A549 (cell line): Measurements from ENCODE around the gene FGFR4. TPM values are rescaled to one million over a fixed set of nuclear protein-coding genes. Genes with fewer than 3 reads are reported as not detected.
A peak's percentile ranks its signal among the peaks of the same experiment; 100 is the strongest.

ENCODE experiments used
- ATAC-seq, 2 experiments: fragments of 200-7000 bp in 1 of 2; fragments of >200 bp in 1 of 2; cut with Nextera tagmentation in 1 of 2; cut with Tn5 transposase in 1 of 2; 3 replicates each; pipeline versions ENCODE4 v1.8.0 to v1.9.1; 2018 to 2020; ENCODE audit warnings: mild to moderate bottlenecking in 1 of 2, moderate library complexity in 1 of 2
- CTCF ChIA-PET: fragments of 300-600 bp; sonication (Branson Sonifier 250); formaldehyde crosslinking; extraction: SDS; loops from one replicate; lab custom pipeline; 2021; ENCODE audit warnings: antibody characterized with exemption, inconsistent platforms; lab: Yijun Ruan, JAX
- POLR2A ChIA-PET: fragments of 350-600 bp; formaldehyde crosslinking; extraction: SDS; loops from one replicate; lab custom pipeline; 2021; ENCODE audit warnings: antibody characterized with exemption, inconsistent platforms; lab: Yijun Ruan, JAX
- DNase-seq, 2 experiments: peaks; one replicate each; pipeline versions ENCODE4 v3.0.0 to v3.0.0-alpha.2; 2011 to 2016; ENCODE audit warnings: low read depth in 1 of 2, low spot score in 1 of 2
- FAIRE-seq: peaks from 2 replicates; lab custom pipeline; 2011; peaks lifted over from hg19 to GRCh38; lab: Jason Lieb, UNC
- H3K27ac ChIP-seq, 2 experiments: fragments of >200 bp; sonication (Bioruptor Twin); formaldehyde crosslinking; 3 replicates each; pipeline ENCODE4 v1.5.1; 2016 to 2017
- H3K4me1 ChIP-seq: fragments of >200 bp; sonication (Bioruptor Twin); formaldehyde crosslinking; 3 replicates; pipeline ENCODE4 v1.6.1; 2016
- H3K4me2 ChIP-seq: fragments of >200 bp; sonication (Bioruptor Twin); formaldehyde crosslinking; 3 replicates; pipeline ENCODE4 v1.6.1; 2016
- H3K4me3 ChIP-seq: fragments of >200 bp; sonication (Bioruptor Twin); formaldehyde crosslinking; 3 replicates; pipeline ENCODE4 v1.5.1; 2016
- H3K9me3 ChIP-seq: fragments of >200 bp; sonication (Bioruptor Twin); formaldehyde crosslinking; 3 replicates; pipeline ENCODE4 v1.6.1; 2016
- BHLHE40 ChIP-seq: IDR thresholded peaks from 2 replicates; pipeline ENCODE4 v1.6.1; 2012; ENCODE audit warnings: low read depth, low read length, inconsistent platforms
- CTCF ChIP-seq: fragments of >200 bp; sonication (Bioruptor Twin); formaldehyde crosslinking; IDR thresholded peaks from 3 replicates; pipeline ENCODE4 v1.5.1; 2016
- EHMT2 ChIP-seq: fragments of 200-600 bp; sonication (generic); IDR thresholded peaks from 2 replicates; pipeline ENCODE4 v1.6.1; 2016; ENCODE audit warnings: antibody characterized with exemption, low read depth, mild to moderate bottlenecking, moderate library complexity
- ELK1 ChIP-seq: fragments of 150-350 bp; IDR thresholded peaks from 2 replicates; pipeline ENCODE4 v1.6.1; 2014; ENCODE audit warnings: low read depth, mild to moderate bottlenecking, low read length
- EP300 ChIP-seq, 2 experiments: fragments of >200 bp; sonication (Bioruptor Twin); formaldehyde crosslinking; IDR thresholded peaks; 2 replicates in 1 of 2; 3 replicates in 1 of 2; pipeline ENCODE4 v1.6.1; 2016 to 2017
- FOSL2 ChIP-seq, 2 experiments: fragments of 450-650 bp in 1 of 2; fragments of >200 bp in 1 of 2; sonication (Bioruptor Twin) in 1 of 2; formaldehyde crosslinking; IDR thresholded peaks; 2 replicates each; pipeline versions ENCODE4 v1.5.0 to v1.6.1; 2016 to 2020; ENCODE audit warnings: mild to moderate bottlenecking in 1 of 2, moderate library complexity in 1 of 2
- HES2 ChIP-seq: fragments of >200 bp; sonication (Bioruptor Twin); formaldehyde crosslinking; IDR thresholded peaks from 2 replicates; pipeline ENCODE4 v1.6.1; 2016
- HOXB13 ChIP-seq: fragments of 250-450 bp; sonication (Bioruptor Pico); IDR thresholded peaks from 2 replicates; pipeline ENCODE4 v1.5.0; 2020; ENCODE audit warnings: low read depth, mild to moderate bottlenecking, moderate library complexity
- JUN ChIP-seq, 2 experiments: fragments of >200 bp; sonication (Bioruptor Twin); formaldehyde crosslinking; IDR thresholded peaks; 2 replicates in 1 of 2; 3 replicates in 1 of 2; pipeline ENCODE4 v1.6.1; 2016 to 2017
- KDM5A ChIP-seq: fragments of 200-600 bp; sonication (generic); IDR thresholded peaks from 2 replicates; pipeline ENCODE4 v1.6.1; 2016; ENCODE audit warnings: antibody characterized with exemption, mild to moderate bottlenecking
- MAZ ChIP-seq: fragments of 150-350 bp; IDR thresholded peaks from 2 replicates; pipeline ENCODE4 v1.6.1; 2014; ENCODE audit warnings: antibody characterized with exemption, low read depth, low read length, borderline replicate concordance
- NFE2L2 ChIP-seq: fragments of 150-350 bp; conservative IDR thresholded peaks from 2 replicates; pipeline ENCODE4 v1.6.1; 2014; ENCODE audit warnings: low read length
- POLR2A ChIP-seq: IDR thresholded peaks from 2 replicates; pipeline ENCODE4 v1.6.1; 2012; ENCODE audit warnings: mild to moderate bottlenecking, low read length
- RAD21 ChIP-seq, 2 experiments: fragments of >200 bp in 1 of 2; sonication (Bioruptor Twin) in 1 of 2; formaldehyde crosslinking in 1 of 2; IDR thresholded peaks in 1 of 2; conservative IDR thresholded peaks in 1 of 2; 2 replicates in 1 of 2; 3 replicates in 1 of 2; pipeline ENCODE4 v1.6.1; 2012 to 2018; ENCODE audit warnings: inconsistent platforms in 1 of 2
- RFX5 ChIP-seq: fragments of 450-650 bp; IDR thresholded peaks from 2 replicates; pipeline ENCODE4 v1.7.1; 2014; ENCODE audit warnings: antibody characterized with exemption, mild to moderate bottlenecking, moderate library complexity
- SMC3 ChIP-seq: fragments of >200 bp; sonication (Bioruptor Twin); formaldehyde crosslinking; IDR thresholded peaks from 3 replicates; pipeline ENCODE4 v1.6.1; 2018; ENCODE audit warnings: inconsistent platforms
- ZFP36 ChIP-seq: fragments of 450-650 bp; IDR thresholded peaks from 2 replicates; pipeline ENCODE4 v1.6.1; 2014; ENCODE audit warnings: borderline replicate concordance; ENCODE audit not compliant: partially characterized antibody
- ZNF302 ChIP-seq: fragments of 250-450 bp; sonication (Bioruptor Pico); IDR thresholded peaks from 2 replicates; pipeline ENCODE4 v1.9.0; 2021; ENCODE audit warnings: inconsistent platforms, mild to moderate bottlenecking, moderate library complexity
- WGBS: methylation state at CpG from one replicate; pipeline ENCODE4 v1.1.6; 2017; ENCODE audit errors: missing lambda C conversion rate; 5-methylcytosine and 5-hydroxymethylcytosine counted together
- polyA plus RNA-seq, 4 experiments: library from polyadenylated mRNA; depleted of rRNA in 3 of 4; stranded (reverse); fragments of >200 nt; fragmentation: RNase III in 1 of 4; extraction: RNeasy Plus Mini Kit Qiagen cat#74134 plus additional on column Dnase treatment in 1 of 4; gene quantifications; 2 replicates in 3 of 4; 3 replicates in 1 of 4; pipeline ENCODE4 v1.2.3, GENCODE V29; 2011 to 2017

The FGFR4 gene
- polyA plus RNA-seq, 2 of the 4 experiments (the other 2 are of a cell fraction): 31.8 to 45.2 TPM

DNA sequence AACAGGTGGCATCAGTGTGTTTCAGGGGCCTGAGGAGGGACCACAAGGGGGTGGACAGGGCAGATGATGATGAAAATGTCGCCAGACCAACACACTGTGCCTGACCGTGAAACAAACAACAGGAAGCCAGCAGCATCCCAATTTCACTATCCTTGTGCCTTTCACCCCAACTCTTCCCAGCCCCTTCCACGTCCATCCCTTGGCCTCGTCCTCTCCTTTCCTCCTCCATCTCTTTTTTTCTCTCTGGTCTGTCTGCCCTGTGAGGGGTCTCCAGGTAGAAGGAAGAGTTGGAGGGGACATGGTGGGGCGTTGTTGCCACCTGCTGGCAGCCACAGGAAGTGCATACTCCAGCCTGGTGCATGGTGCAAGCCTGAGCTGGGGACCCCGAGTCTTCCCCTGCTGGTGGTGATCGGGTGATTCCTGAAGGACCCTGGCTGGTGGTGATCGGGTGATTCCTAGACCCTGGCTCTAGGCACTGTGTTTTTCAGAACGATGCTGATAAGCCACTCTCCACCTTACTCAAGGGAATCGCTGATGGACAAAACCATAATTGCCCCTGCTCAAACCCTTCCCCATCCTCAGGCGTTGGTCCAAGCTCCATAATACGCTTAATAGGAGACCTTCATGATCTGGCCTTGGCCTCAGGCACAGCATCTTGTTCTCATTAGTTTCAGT lies 25.1 kb downstream of the FGFR4 start:
- Histone ChIP-seq H3K4me1 (peaks cover 4% of the 10 kb centered on the region; the same call in 1 of the 3 replicates), H3K4me3 (no peak overlapping the region), H3K4me2 (peak overlapping the region; percentile 40), H3K27ac (peak overlapping the region in 1 of 2 experiments; percentile 50; a peak in 1 of 6 replicates), H3K9me3 (no peaks in the 10 kb centered on the region)
- TF ChIP-seq HES2 (no peak), CTCF (peak; percentile 95), SMC3 (peak; percentile 87), RAD21 (conservative IDR thresholded peaks at IDR 0.05 in 1 of 2, IDR thresholded peaks at IDR 0.05 in 1 of 2) (peak; percentile 95 to 97)
- DNase-seq (peak; percentile 51 to 84), ATAC-seq (peak; percentile 62 to 84; a peak in 5 of 6 replicates), FAIRE-seq (no peak)
- CTCF ChIA-PET: interaction anchor here (0.6 to 7.5 kb wide), 38 partner anchors 9 to 1382 kb away, joined by 3 to 168 read pairs (median 5); partner anchors contain the start of genes FGFR4, NSD1, PRELID1 and RAB24
- 15% methylated on average over 12 of the region's 12 CpGs for WGBS
- POLR2A ChIA-PET: no interaction called here

GRCh38 chr5:177112589-177113220 lies 26.0 kb downstream of the FGFR4 start:
- TF ChIP-seq BHLHE40 (no peak), KDM5A (no peak), NFE2L2 (no peak)
- TF ChIP-seq, all 56 proteins: peak for 0
- DNase-seq (no peak), FAIRE-seq (no peak), ATAC-seq (no peak)
- no peaks in the 10 kb centered on the region for H3K9me3 ChIP-seq
- peaks cover 4% of the 10 kb centered on the region; the same call in 1 of the 3 replicates for H3K4me1 ChIP-seq
- WGBS: 45% methylated on average over 5 of the region's 5 CpGs
- ChIA-PET CTCF (interaction anchor here (0.6 to 7.5 kb wide), 68 partner anchors 8 to 1383 kb away, joined by 3 to 168 read pairs (median 5); partner anchors contain the start of genes F12, FGFR4, MXD3 and NSD1), POLR2A (no interaction called here)
- no peak overlapping the region for H3K27ac ChIP-seq
- no peak overlapping the region for H3K4me3 ChIP-seq
- H3K4me2 ChIP-seq: no peak overlapping the region

DNA sequence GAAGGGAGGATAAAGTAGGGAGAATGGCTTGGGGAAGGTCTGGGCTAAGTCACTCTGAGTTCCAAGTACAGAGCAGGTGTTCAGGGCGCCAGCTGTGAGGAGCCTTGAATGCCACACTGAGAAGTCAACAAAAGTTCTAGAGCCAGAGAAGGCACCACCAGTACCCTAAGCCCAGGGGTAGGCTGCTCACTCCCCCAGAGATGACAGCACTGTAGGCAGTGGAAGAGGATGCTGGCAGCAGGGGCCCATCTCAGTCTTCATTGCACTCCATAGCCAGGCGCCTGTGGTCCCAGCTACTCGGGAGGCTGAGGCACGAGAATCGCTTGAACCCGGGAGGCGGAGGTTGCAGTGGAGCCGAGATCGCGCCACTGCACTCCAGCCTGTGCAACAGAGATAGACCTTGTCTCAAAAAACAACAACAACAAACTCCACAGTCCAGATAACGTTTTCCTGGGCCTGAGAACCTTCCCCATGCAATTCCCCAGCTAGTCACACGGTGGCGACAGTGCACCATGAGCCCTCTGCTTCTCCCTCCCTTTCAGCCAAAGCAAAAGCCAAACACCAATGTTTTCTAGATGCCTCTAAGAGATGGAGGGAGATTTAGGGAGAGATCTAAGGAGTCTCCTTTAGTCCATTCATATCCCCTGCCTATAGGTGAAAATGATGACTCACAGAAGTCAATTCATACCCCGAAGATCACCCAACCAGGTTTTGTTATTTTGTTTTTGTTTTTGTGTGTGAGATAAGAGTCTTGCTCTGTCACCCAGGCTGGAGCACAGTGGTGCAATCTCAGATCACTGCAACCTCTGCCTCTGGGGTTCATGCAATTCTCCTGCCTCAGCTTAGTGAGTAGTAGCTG lies 27.1 kb downstream of the FGFR4 start:
- ChIA-PET POLR2A (interaction anchor here (0.5 to 1.3 kb wide), 2 partner anchors 19 to 312 kb away, joined by 3 to 8 read pairs; no protein-coding TSS in a partner anchor), CTCF (interaction anchor here (0.5 to 7.5 kb wide), 83 partner anchors 8 to 572 kb away, joined by 3 to 168 read pairs (median 5); partner anchors contain the start of genes F12, FGFR4, MXD3 and NSD1)
- no peak overlapping the region; the same call in 2 of the 3 replicates for H3K4me2 ChIP-seq
- peak; percentile 63 for FAIRE-seq
- WGBS: 11% methylated on average over 14 of the region's 14 CpGs
- H3K4me1 ChIP-seq: peaks cover 4% of the 10 kb centered on the region; the same call in 1 of the 3 replicates
- no peaks in the 10 kb centered on the region for H3K9me3 ChIP-seq
- ATAC-seq: peak; percentile 75
- no peak overlapping the region for H3K27ac ChIP-seq
- TF ChIP-seq HOXB13 (CRISPR knock-in tag) (no peak), RFX5 (no peak), EHMT2 (no peak), ZNF302 (CRISPR knock-in tag) (no peak), ELK1 (no peak), EP300 (IDR thresholded peaks at IDR 0.05) (no peak), ZFP36 (no peak), CTCF (peak; percentile 97), FOSL2 (IDR thresholded peaks at IDR 0.05) (no peak), FOSL2 (CRISPR knock-in tag; IDR thresholded peaks at IDR 0.05) (peak; percentile 44), POLR2A (no peak), RAD21 (conservative IDR thresholded peaks at IDR 0.05 in 1 of 2, IDR thresholded peaks at IDR 0.05 in 1 of 2) (peak; percentile 95 to 99), SMC3 (peak; percentile 81), MAZ (0 out of 2 replicates have a peak, but pooled peaks have one; percentile 73), JUN (IDR thresholded peaks at IDR 0.05) (no peak)
- DNase-seq: peak; percentile 74 to 94
- no peak overlapping the region for H3K4me3 ChIP-seq
